Neural progenitor cell (in vitro differentiated cells): Measurements from ENCODE around the gene COPS8.

Experiments used
- EZH2 ChIP-seq: fragments of 200-600 bp; sonication (generic); IDR thresholded peaks from 2 replicates; pipeline ENCODE4 v1.6.1; 2017; ENCODE audit warnings: antibody characterized with exemption, mild to moderate bottlenecking, moderate library complexity
- EZH2phosphoT487 ChIP-seq: fragments of 200-600 bp; sonication (generic); IDR thresholded peaks from 2 replicates; pipeline ENCODE4 v1.6.1; 2017; ENCODE audit warnings: antibody characterized with exemption
- TF ChIP-seq, protein P1 (sequence below): fragments of 200-600 bp; sonication (generic); IDR thresholded peaks from 2 replicates; pipeline ENCODE4 v1.5.1; 2017; ENCODE audit warnings: antibody characterized with exemption, mild to moderate bottlenecking

DNA sequence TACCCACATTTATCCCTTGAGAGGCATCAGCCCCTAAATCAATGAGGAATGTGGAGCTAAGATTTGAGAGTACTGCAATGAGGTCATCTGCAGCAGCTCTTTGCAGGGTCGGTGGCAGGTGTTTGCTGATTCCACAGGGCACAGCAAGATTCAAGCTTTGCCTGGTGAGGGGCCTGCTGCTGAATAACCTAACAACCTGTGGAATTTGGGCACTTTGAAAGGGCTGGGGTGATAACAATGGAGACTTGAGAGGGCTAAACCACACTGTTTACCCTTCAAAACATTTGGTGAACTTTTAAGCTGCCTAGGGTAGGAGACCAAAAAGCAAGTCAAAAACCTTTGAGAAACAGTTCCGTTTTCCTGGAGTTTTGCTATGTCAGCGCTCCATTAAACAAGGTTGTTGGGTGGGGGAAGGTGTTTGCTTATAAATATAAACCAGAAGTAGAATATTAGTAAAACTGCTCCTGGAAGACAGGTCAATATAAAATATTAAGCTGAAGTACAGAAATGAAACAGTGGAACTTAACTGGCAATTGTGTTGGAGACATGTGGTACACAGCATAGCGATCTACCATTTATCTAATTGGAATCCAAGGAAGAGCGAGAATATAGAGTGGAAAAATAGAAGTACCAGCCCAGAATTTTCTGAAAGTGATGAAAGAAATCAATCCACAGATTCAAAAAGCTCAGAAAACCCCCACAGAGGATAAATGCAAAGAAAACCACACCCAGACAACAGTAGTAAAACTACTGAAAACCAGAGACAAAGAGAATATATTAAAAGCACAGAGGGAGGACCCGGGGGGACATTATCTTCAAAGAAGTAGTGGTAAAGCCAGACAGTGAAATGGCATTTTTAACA, 15.7 kb downstream of the COPS8 start:
- TF ChIP-seq, protein P1, sequence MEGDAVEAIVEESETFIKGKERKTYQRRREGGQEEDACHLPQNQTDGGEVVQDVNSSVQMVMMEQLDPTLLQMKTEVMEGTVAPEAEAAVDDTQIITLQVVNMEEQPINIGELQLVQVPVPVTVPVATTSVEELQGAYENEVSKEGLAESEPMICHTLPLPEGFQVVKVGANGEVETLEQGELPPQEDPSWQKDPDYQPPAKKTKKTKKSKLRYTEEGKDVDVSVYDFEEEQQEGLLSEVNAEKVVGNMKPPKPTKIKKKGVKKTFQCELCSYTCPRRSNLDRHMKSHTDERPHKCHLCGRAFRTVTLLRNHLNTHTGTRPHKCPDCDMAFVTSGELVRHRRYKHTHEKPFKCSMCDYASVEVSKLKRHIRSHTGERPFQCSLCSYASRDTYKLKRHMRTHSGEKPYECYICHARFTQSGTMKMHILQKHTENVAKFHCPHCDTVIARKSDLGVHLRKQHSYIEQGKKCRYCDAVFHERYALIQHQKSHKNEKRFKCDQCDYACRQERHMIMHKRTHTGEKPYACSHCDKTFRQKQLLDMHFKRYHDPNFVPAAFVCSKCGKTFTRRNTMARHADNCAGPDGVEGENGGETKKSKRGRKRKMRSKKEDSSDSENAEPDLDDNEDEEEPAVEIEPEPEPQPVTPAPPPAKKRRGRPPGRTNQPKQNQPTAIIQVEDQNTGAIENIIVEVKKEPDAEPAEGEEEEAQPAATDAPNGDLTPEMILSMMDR = no peak
- no peak for TF ChIP-seq EZH2
- peak; percentile 24 for TF ChIP-seq EZH2phosphoT487
